K562 (cell line): ENCODE data around the gene ZNF778. TPM values are rescaled to one million over a fixed set of nuclear protein-coding genes. Genes with fewer than 3 reads are reported as not detected.

Source experiments
- ATAC-seq: fragments of 200-7000 bp; cut with Tn5 transposase; 3 replicates; pipeline ENCODE4 v1.9.1; 2020; ENCODE audit warnings: moderate library complexity
- BruUV-seq: library from RNA; stranded (reverse); fragments of 400-500 nt; replicated peaks from 2 replicates; lab custom pipeline; 2021; lab: Mats Ljungman, UMichigan
- CTCF ChIA-PET: fragments of 300-600 bp; formaldehyde crosslinking; extraction: SDS; loops from one replicate; lab custom pipeline; 2021; ENCODE audit warnings: low intra/inter-chr PET ratio; lab: Yijun Ruan, JAX
- POLR2A ChIA-PET: fragments of 300-600, 350-650 bp; sonication (Branson Sonifier 250); formaldehyde crosslinking; extraction: SDS; loops from one replicate; lab custom pipeline; 2021; ENCODE audit warnings: antibody characterized with exemption, inconsistent platforms; lab: Yijun Ruan, JAX
- DNase-seq, 4 experiments: peaks; one replicate each; pipeline versions ENCODE4 v3.0.0 to v3.0.0-alpha.2; 2011 to 2018; ENCODE audit warnings: low spot score in 3 of 4, mixed read lengths in 3 of 4; ENCODE audit errors: extremely low read depth in 1 of 4
- FAIRE-seq: peaks from 2 replicates; lab custom pipeline; 2011; peaks lifted over from hg19 to GRCh38; lab: Jason Lieb, UNC
- H2AFZ ChIP-seq: 2 replicates; pipeline ENCODE4 v1.6.0; 2011; ENCODE audit warnings: low read depth, low read length, control low read depth, inconsistent platforms
- H3K27ac ChIP-seq: fragments of 200-600 bp; 3 replicates; pipeline ENCODE4 v1.8.0; 2011; ENCODE audit warnings: low read depth, mild to moderate bottlenecking, control low read depth, inconsistent platforms, low read length, moderate library complexity, mixed read lengths; ENCODE audit errors: extremely low read depth
- H3K27me3 ChIP-seq, 2 experiments: fragments of 300-600 bp in 1 of 2; 2 replicates in 1 of 2; 3 replicates in 1 of 2; pipeline versions ENCODE4 v1.6.0 to v1.8.0; 2011; ENCODE audit warnings: inconsistent platforms in 2 of 2, low read length in 2 of 2, mild to moderate bottlenecking in 1 of 2, mixed read lengths in 1 of 2, moderate library complexity in 1 of 2; ENCODE audit not compliant: control insufficient read depth in 2 of 2, insufficient read depth in 2 of 2
- H3K36me3 ChIP-seq: fragments of 300-600 bp; 3 replicates; pipeline ENCODE4 v1.8.0; 2011; ENCODE audit warnings: mild to moderate bottlenecking, low read length, inconsistent platforms; ENCODE audit not compliant: control insufficient read depth, insufficient read depth
- H3K4me1 ChIP-seq, 2 experiments: fragments of 200-600 bp in 1 of 2; replicated peaks in 1 of 2; 2 replicates in 1 of 2; 3 replicates in 1 of 2; pipeline versions ENCODE4 v1.5.1 to v1.8.0; 2011; ENCODE audit warnings: inconsistent platforms in 2 of 2, low read length in 2 of 2, mild to moderate bottlenecking in 1 of 2, mixed read lengths in 1 of 2, moderate library complexity in 1 of 2; ENCODE audit not compliant: control insufficient read depth in 2 of 2, insufficient read depth in 2 of 2
- H3K4me2 ChIP-seq: 2 replicates; pipeline ENCODE4 v1.6.1; 2011; ENCODE audit warnings: low read length, control low read depth, inconsistent platforms, mixed read lengths; ENCODE audit not compliant: insufficient read depth
- H3K4me3 ChIP-seq: fragments of 200-600 bp; sonication (generic), shearing (Covaris generic); 2 replicates; pipeline ENCODE4 v1.5.1; 2016; ENCODE audit warnings: control low read depth, inconsistent platforms
- H3K79me2 ChIP-seq: fragments of 200-600 bp; 3 replicates; pipeline ENCODE4 v1.8.0; 2011; ENCODE audit warnings: low read length, inconsistent platforms; ENCODE audit not compliant: control insufficient read depth, insufficient read depth
- H3K9ac ChIP-seq, 2 experiments: 2 replicates each; pipeline versions ENCODE4 v1.6.0 to v1.6.1; 2011; ENCODE audit warnings: low read depth in 2 of 2, low read length in 2 of 2, control low read depth in 1 of 2, inconsistent platforms in 1 of 2, mild to moderate bottlenecking in 1 of 2, mixed read lengths in 1 of 2; ENCODE audit not compliant: insufficient read depth in 1 of 2
- H3K9me1 ChIP-seq: one replicate; pipeline ENCODE4 v1.6.0; 2011; ENCODE audit warnings: inconsistent platforms, mild to moderate bottlenecking, low read length, moderate library complexity; ENCODE audit not compliant: control insufficient read depth, insufficient read depth
- H3K9me3 ChIP-seq: replicated peaks from 2 replicates; pipeline ENCODE4 v1.5.1; 2011; ENCODE audit warnings: low read depth, low read length, inconsistent platforms; ENCODE audit not compliant: control insufficient read depth, insufficient read depth
- H4K20me1 ChIP-seq: replicated peaks from 2 replicates; pipeline ENCODE4 v1.6.1; 2011; ENCODE audit warnings: low read length, inconsistent platforms, mixed read lengths; ENCODE audit not compliant: control insufficient read depth, insufficient read depth
- CBX8 ChIP-seq: fragments of 200-600 bp; sonication (generic); IDR thresholded peaks from 2 replicates; pipeline ENCODE4 v1.6.1; 2012; ENCODE audit warnings: borderline replicate concordance, mixed run types, low read depth, mild to moderate bottlenecking, moderate library complexity, mixed read lengths, low read length, control low read depth, inconsistent platforms; ENCODE audit not compliant: poor library complexity, severe bottlenecking; ENCODE audit errors: extremely low read depth
- POLR2G ChIP-seq: fragments of 200-400 bp; formaldehyde crosslinking; IDR thresholded peaks from 2 replicates; pipeline ENCODE4 v1.6.1; 2017; ENCODE audit warnings: low read depth, mild to moderate bottlenecking, antibody characterized with exemption, low read length, moderate library complexity
- RBM22 ChIP-seq: fragments of 200-400 bp; formaldehyde crosslinking; IDR thresholded peaks from 2 replicates; pipeline ENCODE4 v1.6.1; 2018; ENCODE audit warnings: low read length, low read depth; ENCODE audit not compliant: poor library complexity, severe bottlenecking
- ZBTB33 ChIP-seq: sonication (generic); formaldehyde crosslinking; IDR thresholded peaks from 2 replicates; pipeline ENCODE4 v1.8.1; 2023; ENCODE audit warnings: mild to moderate bottlenecking, missing genetic modification reagents
- ZNF282 ChIP-seq: sonication (generic); formaldehyde crosslinking; IDR thresholded peaks from 2 replicates; pipeline ENCODE4 v1.8.1; 2023; ENCODE audit warnings: missing genetic modification reagents
- WGBS: fragments of 100-300 bp; shearing (Covaris generic); methylation state at CpG from one replicate; pipeline ENCODE4 v1.1.6; 2016; ENCODE audit warnings: low coverage, mixed read lengths; ENCODE audit not compliant: insufficient coverage; ENCODE audit errors: missing lambda C conversion rate; 5-methylcytosine and 5-hydroxymethylcytosine counted together
- in situ Hi-C: fragments of 300-500 bp; cut with MboI; formaldehyde crosslinking; loops from 4 replicates; pipeline ENCODE4 v1.15.0; 2018; ENCODE audit warnings: inconsistent platforms, mixed read lengths
- intact Hi-C: fragments of 100-400 bp; cut with micrococcal nuclease; formaldehyde crosslinking; loops from 2 replicates; pipeline ENCODE4 v1.14.2; 2022
- polyA plus RNA-seq, 8 experiments: library from polyadenylated mRNA; depleted of rRNA in 4 of 8; stranded (reverse) in 5 of 8; unstranded in 3 of 8; fragments of >200 nt; fragmentation: Nextera tagmentation in 2 of 8; fragmentation: Illumina TruSeq in 1 of 8; extraction: Ambion mirVana in 2 of 8; extraction: Trizol in 1 of 8; gene quantifications; 2 replicates each; pipeline versions ENCODE4 v1.2.1 to v1.2.3, GENCODE V29; 2011 to 2014; ENCODE audit warnings: inconsistent platforms in 1 of 8, missing spikeins in 1 of 8
- total RNA-seq, 7 experiments: library from RNA; depleted of rRNA in 6 of 7; stranded (reverse); fragments of >200 nt in 6 of 7; fragmentation: Illumina TruSeq in 2 of 7; extraction: Trizol in 2 of 7; gene quantifications; 2 replicates each; pipeline versions ENCODE4 v1.2.1 to v1.2.3, GENCODE V29; 2011 to 2021; ENCODE audit warnings: low replicate concordance in 1 of 7

Gene ZNF778
- total and polyA plus RNA-seq, 9 of the 15 experiments (the other 6 are each of a cell fraction or from before 2014, with no cell fraction given), result 0.70 to 60.6 (median 7.5) TPM

GRCh38 chr16:89269805-89270665, 52.5 kb downstream of the ZNF778 start (continued):
- TF ChIP-seq CBX8, result no peak
- TF ChIP-seq, all 486 proteins: peak for 0

- Histone ChIP-seq H3K4me3 (no peak overlapping the region), H3K79me2 (no peaks in the 10 kb centered on the region; the same call in 1 of the 3 replicates), H3K9ac (no peak overlapping the region), H3K4me2 (no peak overlapping the region), H3K36me3 (peaks cover 84% of the 10 kb centered on the region), H3K27me3 (no peaks in the 10 kb centered on the region), H3K9me3 (no peaks in the 10 kb centered on the region), H2AFZ (no peak overlapping the region), H4K20me1 (no peaks in the 10 kb centered on the region), H3K27ac (no peak overlapping the region), H3K4me1 (peaks cover 0 to 21% of the 10 kb centered on the region in 2 experiments; a peak in 1 of 5 replicates), H3K9me1 (no peaks in the 10 kb centered on the region)
- BruUV-seq, result no TSS peak
- CTCF ChIA-PET, result no interaction called here
- DNase-seq (no peak), ATAC-seq (no peak), FAIRE-seq (no peak)
- intact Hi-C loops (no loop called here), in situ Hi-C loops (no loop called here)
- POLR2A ChIA-PET, result interaction anchor here (0.8 kb wide), 1 partner anchor 8 kb away, joined by 4 read pairs; no protein-coding TSS in a partner anchor
- WGBS, result 97% methylated on average over 31 of the region's 32 CpGs
- peak; percentile 32; the same call in 1 of the 2 replicates for TF ChIP-seq POLR2G
- TF ChIP-seq RBM22, result peak; percentile 79
- TF ChIP-seq ZNF282 (CRISPR knock-in tag), result no peak
- peak; percentile 66; the same call in 1 of the 2 replicates for TF ChIP-seq ZBTB33 (CRISPR knock-in tag)
Measured at GRCh38 chr16:89270666-89271345, 53.3 kb downstream of the ZNF778 start.
